Stimulated activated CD4-positive, alpha-beta T cell treated with anti-CD3 and anti-CD28 coated beads, TNF-alpha, amount 100 ng/mL, for 4 hours (primary cell): ENCODE measurements around the gene WASF3.

ENCODE experiments used
- DNase-seq, 3 experiments: peaks; one replicate each; pipeline ENCODE4 v3.0.0-alpha.2; 2020; ENCODE audit warnings: low read depth in 3 of 3

WASF3 gene, protein sequence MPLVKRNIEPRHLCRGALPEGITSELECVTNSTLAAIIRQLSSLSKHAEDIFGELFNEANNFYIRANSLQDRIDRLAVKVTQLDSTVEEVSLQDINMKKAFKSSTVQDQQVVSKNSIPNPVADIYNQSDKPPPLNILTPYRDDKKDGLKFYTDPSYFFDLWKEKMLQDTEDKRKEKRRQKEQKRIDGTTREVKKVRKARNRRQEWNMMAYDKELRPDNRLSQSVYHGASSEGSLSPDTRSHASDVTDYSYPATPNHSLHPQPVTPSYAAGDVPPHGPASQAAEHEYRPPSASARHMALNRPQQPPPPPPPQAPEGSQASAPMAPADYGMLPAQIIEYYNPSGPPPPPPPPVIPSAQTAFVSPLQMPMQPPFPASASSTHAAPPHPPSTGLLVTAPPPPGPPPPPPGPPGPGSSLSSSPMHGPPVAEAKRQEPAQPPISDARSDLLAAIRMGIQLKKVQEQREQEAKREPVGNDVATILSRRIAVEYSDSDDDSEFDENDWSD

DNA sequence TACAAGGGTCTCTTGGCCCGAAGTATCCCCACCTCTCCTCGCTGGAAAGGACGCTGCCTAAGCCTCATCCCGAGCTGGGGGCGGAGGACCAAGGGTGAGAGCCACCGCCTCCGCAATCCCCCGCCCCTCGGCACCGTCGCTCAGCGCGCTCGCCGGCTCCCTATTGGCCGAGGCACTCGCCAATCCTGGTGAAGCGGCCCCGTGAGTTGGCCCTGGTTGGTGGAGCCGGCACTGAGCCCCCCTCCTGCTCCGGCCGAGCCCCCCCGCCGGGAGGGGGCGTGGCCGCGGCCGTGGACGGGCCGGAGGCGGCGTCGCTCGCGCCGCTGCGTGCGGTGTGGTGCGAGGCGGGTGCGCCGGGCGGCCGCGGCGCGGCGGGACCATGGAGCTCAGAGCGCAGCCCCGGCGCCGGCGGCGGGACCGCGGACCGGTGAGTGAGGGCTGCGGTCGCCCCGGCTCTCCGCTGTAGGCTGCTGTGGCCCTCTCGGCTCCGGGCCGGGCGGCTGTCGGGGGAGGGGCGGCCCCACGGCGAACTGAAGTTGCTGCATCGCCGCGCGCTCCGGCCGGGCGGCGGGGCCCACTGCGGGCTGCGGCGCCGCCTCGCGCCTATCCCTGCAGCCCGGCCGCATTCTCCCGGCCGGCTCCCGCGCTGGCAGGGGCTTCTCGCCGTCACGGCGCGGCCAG lies at the start of gene WASF3:
Gene WASF3, plus strand, starts transcription at position 291 of the 681 bp plus-strand sequence. CDS start 84,588 bp downstream, outside the sequence.
- no peak for DNase-seq

DNA sequence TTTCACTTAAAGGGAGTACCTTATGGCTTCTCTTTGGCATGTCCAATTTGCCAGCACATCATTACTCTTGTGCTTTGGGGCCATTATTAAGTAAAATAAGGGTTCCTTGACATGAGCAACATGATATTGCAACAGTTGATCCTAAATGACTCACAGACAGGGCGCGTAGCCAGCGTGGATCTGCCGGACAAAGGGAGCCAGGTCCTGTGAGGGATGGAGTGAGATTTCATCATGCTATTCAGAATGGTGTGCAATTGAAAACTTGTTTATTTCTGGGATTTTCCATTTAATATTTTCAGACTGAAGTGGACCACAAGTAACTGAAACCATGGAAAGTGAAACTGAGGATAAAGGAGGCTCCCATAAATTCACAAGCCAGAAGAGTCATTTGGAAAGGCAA lies 48.6 kb upstream of the WASF3 start:
- no peak for DNase-seq

DNA sequence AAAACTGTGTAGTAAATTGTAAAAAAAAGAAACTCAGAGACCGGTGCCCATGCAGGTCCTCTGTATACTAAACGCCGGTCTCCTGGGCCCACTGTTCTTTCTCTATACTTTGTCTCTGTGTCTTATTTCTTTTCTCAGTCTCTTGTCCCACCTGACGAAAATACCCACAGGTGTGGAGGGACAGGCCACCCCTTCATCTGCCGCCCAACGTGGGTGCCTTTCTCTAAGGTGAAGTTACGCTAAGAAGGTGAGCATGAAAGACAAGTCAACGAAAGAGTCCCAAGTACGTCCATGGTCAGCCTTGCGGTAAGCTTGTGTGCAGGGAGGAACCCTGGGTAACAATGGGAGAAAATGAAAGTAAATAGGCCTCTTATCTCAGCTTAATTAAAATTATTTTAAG lies 48.0 kb upstream of the WASF3 start:
- no peak for DNase-seq

DNA sequence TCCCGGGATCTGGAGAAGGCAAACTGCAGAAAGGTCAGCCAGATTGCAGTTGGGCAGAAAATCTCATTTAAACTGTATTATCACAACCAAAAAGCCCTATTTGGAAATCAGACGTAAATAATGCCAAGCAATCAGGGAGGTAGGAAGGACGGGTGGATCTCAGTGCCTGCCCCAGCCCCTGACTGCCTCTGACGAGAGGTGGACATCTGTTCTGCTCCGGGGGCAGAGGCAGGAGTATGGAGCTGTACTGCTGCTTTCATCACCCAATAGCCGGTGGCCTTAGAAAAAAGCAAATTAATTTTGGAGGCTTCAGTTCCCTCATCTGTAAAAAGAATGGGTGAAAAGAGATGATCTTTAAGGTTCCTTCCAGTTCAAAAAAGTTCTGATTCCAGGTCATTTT lies 43.6 kb upstream of the WASF3 start:
- no peak for DNase-seq

DNA sequence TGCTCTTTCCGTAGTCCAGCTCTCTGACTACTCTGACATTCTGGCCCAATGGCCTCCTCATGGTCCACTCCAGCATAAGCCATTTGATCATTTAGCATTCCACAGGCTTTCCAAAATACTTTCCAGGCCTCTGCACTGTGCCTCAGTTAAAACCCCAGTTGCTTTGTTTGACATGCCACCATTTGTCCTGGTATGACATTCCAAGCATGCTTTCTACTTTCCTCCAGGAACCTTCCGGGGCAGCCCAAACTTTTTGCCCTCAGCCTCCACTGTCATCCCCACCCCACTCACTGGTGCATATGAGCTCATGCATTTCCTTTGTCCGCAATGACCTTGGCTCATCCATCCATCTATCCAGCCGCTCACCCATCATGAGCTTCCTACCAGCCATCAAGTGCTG lies 41.8 kb upstream of the WASF3 start:
- DNase-seq: no peak

DNA sequence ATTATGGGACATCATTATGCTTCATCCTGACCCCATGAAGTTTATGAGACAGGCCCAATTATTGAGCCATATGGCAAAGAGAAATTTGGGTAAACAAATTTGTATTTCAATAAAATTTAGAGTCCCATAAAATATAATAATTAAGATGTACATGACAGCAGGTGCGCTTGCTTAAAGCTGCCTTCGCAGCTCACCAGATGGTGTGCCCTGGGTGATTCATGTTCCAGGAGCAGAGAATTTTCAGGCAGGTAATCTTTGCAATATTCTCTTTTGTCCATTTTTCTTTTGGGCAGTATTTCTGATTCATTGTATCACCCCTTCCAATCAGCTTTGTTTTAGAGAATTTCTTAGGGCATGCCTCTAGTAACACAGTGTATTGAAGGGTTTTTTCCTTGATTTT lies 39.5 kb upstream of the WASF3 start:
- DNase-seq: no peak

DNA sequence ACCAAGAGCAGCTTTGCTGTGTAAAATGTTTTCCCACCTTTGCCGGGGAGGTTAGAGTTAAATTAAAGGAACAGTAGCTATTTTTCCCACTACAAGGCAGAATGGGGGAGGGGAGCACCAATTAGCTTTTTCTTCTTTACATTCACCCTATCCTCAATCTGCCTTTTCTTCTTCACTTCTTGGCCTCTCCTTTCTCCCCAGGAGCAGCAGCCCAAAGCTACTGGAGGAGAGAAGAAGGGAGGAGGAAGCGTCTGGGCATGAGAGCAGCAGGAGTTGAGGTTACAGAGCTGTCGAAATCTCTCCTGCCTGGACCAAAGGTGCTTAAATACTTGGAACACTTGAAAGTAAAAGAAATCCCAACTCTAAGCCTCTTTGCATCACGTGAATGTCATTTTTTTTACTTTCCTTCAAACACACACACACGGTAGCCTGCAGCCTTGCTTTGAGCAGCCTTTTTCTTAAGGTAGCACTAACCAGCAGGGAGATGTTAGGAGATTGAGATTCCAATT lies 39.0 kb upstream of the WASF3 start:
- no peak for DNase-seq

DNA sequence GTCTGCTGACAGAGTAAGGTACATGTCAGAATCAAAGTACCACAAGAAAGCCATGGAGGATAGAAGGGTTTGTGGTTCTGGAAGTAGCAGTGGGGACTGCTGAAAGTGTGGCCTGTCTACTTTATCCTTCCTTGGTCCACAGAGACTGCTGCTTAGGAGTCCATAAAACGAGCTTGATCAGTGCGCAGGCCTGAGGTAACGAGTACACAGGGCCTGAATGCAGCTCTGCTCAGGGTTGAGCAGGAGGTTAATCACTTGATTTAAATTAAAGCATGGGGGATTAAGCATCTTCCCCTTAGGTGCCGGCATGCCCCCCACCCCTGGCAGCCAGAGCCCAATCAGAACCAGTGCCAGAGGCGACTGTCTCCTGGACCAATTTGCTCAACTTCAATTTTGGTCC lies 34.9 kb upstream of the WASF3 start:
- DNase-seq: no peak

DNA sequence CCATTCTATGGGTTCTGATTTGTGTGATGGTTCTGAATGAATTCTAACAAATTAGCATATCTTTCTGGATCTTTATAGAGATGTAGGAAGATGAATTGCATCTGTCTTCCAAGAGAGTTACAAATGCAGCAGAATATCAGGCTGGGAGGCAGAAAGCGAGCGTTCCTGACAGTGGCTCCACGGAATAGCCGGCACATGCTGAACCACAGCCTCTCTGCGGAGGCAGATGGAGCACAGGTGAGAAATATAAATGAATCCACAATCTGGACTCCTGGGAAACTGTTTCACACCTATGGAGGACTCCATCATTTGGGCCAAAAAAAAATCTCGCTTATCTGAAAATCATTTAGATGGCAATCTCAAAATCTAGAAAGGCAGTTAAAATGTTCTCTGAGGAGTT lies 34.5 kb upstream of the WASF3 start:
- no peak for DNase-seq

DNA sequence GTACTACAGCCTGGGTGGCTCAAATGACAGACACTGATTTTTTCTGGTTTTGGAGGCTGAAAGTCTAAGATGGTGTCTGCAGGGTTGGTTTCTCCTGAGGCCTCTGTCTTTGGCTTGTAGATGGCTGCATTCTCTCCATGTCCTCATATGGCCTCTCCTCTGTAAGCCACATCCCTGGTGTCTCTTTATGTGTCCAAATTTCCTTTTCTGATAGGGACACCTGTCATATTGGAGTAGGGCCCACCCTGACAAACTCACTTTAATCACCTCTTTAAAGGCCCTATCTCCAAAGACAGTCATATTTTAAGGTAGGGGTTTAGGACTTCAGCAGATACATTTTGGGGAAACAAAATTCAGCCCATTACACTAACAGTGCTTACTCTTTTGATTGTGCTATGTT lies 32.0 kb upstream of the WASF3 start:
- no peak for DNase-seq

DNA sequence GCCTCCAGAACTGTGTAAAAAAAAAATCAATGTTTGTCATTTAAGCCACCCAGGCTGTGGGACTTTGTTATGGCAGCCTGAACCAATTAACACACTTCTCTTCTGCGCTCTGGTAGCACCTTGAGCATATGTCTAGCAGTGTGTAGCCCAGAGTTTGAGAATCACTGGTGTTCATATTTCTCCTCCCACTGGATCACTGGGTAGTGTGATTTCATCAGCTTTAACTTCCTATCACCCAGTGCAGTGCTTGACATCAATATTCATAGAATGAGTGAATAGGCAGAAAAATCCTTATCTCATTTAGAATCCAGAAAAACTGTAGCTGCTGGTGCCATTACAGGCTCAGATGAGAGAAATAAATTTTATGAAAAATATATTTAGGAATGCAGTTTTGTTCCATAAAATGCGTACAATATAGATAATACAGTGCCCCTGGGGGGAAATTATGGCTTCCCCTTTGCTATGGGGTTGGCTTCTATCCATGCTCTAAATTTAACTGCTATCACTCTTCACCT lies 30.7 kb upstream of the WASF3 start:
- DNase-seq: no peak

DNA sequence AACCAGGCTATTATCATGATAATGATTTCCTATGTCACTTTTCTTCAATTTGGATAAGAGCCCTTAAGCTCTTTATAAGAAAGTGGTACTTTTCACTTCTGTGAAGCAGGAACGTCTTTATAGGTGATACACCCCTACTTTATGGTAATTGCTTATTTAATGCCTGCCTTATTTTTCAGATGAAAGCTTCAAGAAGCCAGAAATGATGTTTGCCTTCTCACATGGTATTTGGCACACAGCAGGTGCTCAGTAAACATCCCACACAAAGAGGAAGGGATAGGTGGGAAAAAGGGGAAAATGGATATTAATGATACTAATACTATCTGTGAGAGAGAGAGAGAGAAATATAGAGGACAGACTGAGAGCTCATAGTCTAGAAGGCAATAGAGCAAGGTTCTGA lies 29.0 kb upstream of the WASF3 start:
- DNase-seq: no peak

DNA sequence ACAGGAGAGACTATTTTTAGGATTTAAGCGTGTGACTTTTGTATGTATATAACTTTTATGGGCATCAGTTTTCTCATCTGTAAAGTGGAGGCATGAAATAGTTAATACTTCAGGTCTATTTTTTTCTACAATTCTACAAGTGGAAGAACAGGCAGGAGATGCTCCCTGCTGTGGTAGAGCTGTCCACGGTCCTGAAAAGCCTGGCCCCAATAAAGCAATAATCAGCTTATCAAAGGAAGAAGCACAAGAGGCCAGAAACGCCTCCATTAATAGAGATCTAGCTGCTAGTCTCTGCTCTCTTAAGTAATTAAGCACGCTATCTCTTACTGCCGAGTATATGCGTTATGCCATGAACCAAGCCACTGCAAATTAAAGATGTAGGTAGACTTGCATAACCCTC lies 28.0 kb upstream of the WASF3 start:
- no peak for DNase-seq

DNA sequence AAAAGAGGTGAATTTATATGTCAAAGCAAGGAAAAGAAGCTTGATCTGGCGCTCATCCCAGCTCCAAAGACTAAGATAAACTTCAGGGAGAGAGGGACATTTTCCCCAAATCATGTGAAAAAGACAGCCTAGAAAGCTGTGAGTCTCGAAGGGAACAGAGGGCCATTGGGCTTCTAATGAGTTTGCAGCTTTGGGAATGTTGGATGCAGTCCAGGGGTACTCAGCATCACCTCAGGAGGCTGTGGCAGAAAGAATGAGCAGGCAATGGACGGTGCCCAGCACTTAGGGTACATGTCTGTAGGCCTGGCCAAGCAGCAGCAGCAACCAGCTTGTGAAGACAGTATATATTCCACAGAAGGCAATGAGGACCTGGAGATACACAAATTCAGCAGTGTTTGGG lies 25.7 kb upstream of the WASF3 start:
- no peak for DNase-seq

DNA sequence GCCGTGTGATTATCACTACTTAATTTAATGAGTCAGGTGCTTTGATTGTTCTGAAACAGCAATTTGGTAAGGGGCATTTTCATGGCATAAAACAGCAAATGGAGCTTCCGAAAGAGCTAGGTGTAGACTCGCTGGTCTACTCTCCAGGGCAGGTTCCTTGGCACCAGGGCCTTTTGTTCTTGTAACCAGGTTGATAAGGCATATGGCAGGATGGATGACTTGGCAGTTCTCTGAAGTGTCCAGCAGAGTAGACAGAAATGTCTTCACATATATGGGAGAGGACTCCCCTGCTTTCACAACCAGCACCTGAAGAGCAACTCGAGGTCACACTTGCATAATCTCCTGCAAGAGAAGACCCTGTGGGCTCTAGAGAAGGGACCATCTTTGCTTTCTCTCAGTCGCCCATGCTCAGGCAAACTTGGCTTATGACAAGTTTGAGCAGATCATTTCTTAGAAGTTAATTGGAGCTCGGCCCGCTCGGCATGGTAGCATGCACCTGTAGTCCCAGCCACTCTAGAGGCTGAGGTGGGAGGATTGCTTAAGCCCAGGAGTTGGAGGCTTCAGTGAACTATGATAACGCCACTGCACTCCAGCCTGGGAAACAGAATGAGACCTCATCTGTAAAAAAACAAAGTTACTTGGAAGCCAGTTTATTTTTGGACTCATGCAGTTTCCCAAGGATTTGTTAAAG lies 23.3 kb upstream of the WASF3 start:
- DNase-seq: no peak

DNA sequence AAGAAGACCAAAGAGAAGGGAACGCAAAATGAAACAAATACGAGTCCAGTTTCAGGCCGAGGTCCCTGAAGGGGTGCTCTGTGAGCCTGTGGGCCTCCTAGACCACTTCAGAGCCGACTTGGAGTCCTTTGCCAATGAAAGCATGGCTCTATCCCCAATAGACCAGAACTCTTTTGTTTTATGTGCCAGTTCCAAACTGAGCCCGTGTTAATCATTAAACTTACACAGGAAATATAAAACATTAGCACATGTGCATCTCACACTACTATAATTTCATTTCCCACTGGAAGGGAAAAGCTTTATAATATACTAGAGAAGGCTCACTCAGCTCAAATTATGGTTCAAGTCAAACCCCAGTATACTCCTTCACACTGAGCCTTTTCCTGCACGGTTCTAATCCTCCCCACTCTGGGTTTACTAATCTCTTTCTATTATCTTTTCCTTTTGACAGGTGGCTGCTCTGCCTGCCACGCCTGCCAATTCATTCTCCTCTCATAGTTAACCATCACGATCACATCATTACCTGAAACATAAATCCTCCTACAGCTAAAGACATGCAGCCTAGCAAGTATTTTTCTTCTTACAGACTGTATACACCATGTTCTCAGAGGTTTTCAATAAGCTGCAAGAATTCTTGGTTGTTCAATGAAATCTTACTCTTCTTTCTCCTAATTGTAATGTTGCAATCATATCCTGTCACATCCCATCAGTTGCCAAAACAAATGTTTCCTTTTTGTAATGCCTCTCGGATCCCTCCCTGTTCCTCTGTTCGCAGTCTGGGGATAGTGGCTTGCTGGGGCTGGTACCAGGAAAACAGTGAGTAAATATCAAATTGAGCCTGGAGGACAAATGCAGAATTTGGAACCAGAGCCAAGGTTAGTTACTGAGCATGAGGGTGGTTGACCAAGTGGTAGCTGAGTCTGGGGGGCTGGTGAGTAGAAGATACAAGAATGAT lies 18.8 kb upstream of the WASF3 start:
- no peak for DNase-seq

DNA sequence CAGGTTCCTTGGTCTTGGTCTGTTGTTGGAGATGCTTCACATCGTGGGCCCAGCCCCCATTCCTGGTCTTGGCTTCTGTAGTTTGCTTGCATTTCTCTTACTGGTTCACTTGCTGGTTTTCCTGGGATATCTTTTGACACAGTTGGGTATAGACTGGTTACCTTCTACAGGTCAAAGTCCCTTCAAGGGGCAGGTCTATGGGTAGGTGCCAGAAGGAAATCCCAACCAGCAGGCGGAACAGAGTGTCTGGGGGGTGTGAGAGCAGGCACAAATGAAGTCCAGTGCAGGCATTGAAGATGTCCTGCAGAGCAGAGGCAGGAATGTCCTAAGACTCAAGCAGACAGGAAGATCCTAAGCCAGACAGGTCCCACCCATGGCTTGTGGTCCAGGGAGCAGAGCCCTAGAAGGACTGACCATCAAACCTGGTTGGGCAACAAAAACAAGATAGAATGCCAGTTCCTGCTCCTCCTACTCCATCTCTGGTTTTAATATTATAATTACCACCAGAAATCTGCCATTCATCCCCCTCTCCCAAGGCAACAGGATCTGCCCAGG lies 17.7 kb upstream of the WASF3 start:
- no peak for DNase-seq

DNA sequence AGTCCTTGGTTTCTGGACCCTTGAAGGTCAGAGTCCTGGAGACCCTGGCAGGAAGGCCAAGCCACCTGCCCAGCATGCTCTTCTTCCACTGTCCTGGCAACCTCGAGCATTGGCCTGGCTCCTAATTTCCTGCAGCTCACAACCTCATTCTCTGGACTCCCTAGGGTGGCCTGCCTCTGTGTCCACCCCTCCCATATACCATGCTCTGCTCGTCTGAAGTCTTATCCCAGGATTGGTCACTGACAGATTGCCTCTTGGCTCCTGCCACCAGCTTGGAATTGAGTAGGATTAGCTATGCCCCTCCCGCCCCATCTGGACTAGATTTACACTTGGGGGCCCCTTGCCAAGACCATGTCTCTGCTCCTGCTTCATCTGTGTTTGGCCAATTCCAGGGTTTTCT lies 17.1 kb upstream of the WASF3 start:
- DNase-seq: no peak

DNA sequence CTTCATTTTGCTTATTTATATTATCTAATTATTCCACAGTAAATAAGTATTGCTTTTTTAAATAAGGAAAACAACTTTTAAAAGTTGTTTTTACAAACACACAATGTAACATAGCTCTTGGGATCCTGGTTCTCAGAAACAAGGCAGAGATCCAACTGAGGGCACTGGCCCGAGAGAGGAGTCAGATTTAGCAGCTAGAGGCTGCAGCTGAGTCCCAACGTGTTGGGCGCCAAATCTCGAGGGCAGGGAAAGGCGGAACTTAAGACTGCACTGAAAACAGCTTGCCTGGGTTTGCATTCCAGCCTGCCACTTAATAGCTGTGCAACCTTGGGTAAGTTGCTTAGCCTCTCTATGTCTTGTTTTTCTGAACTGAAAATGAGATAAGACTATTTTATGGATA lies 16.4 kb upstream of the WASF3 start:
- no peak for DNase-seq

DNA sequence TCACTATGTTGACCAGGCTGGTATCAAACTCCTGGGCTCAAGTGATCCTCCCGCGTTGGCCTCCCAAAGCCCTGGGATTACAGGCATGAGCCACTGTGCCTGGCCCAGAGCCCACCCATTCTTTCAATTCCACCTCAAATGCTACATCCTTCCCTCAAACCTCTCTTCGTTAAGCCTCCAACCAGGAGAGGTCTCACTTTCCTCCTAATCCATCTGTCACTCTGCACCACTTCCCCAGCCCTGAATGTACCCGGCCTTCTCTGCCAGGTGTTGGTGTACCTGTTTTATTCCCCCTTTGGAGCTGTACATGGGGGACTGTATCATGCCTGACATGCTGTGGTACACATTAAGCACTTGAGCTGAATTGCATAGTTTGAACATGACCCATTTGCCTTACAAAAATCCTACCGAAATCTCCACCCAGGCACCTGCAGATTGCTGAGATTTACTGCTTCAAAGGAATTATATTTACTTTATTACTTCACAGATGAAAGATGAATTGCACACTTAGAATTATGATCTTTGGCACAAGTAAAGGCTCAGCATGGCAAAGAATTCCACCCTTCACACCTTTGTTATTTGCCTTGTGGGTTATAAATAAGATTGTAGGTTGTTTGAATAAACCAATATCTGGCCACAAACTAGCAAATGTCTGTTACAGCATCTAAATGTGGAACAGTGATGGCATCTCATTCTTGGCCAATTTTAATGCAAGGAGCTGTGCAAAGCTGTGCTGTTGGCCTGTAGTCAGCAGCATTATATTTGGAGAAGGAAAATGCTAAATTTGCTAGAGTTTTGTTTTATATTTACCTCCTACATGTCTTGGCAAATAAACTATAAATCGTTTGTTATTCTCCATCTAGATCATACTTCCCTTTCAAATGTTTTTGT lies 15.6 kb upstream of the WASF3 start:
- no peak for DNase-seq
